Glutamatergic neuron (in vitro differentiated cells): ENCODE data around the gene TTN. TPM values are rescaled to one million over a fixed set of nuclear protein-coding genes. Genes with fewer than 3 reads are reported as not detected.

Experiments used
- DNase-seq: peaks from one replicate; pipeline ENCODE4 v3.0.0; 2022
- H3K27ac Mint-ChIP-seq: one replicate; pipeline ENCODE4 v1.8.0; 2020; ENCODE audit warnings: mild to moderate bottlenecking, mixed read lengths, inconsistent platforms; ENCODE audit not compliant: unreplicated experiment
- H3K27me3 Mint-ChIP-seq: one replicate; pipeline ENCODE4 v1.8.0; 2020; ENCODE audit warnings: mild to moderate bottlenecking, moderate library complexity, mixed read lengths, inconsistent platforms; ENCODE audit not compliant: unreplicated experiment
- H3K36me3 Mint-ChIP-seq: one replicate; pipeline ENCODE4 v1.8.0; 2020; ENCODE audit warnings: mild to moderate bottlenecking, mixed read lengths, inconsistent platforms; ENCODE audit not compliant: unreplicated experiment
- H3K4me1 Mint-ChIP-seq: one replicate; pipeline ENCODE4 v1.8.0; 2020; ENCODE audit warnings: mild to moderate bottlenecking, low read depth, mixed read lengths, inconsistent platforms; ENCODE audit not compliant: unreplicated experiment
- H3K4me3 Mint-ChIP-seq: one replicate; pipeline ENCODE4 v1.8.0; 2020; ENCODE audit warnings: mild to moderate bottlenecking, mixed read lengths, inconsistent platforms; ENCODE audit not compliant: unreplicated experiment
- H3K9me3 Mint-ChIP-seq: one replicate; pipeline ENCODE4 v1.8.0; 2020; ENCODE audit warnings: mild to moderate bottlenecking, moderate library complexity, mixed read lengths, inconsistent platforms; ENCODE audit not compliant: unreplicated experiment
- CTCF ChIP-seq: fragments of 200-600 bp; sonication (generic); IDR thresholded peaks from one replicate; pipeline ENCODE4 v1.5.0; 2021; ENCODE audit not compliant: partially characterized antibody, unreplicated experiment
- total RNA-seq: library from RNA; stranded (reverse); fragmentation: NEBNext Ultra II Directional; extraction: Animal tissue kit (Norgen Biotek cat#: 25700); gene quantifications from one replicate; pipeline ENCODE4 v1.2.1, GENCODE V29; 2021; ENCODE audit not compliant: unreplicated experiment

Gene TTN
- total RNA-seq, 1 donor from 2014 or later = 0.34 TPM

GRCh38 chr2:178498137-178498536 lies 309.1 kb downstream of the TTN start:
- DNase-seq = no peak
- no peak for TF ChIP-seq CTCF
- Mint-ChIP-seq H3K4me3 (peak overlapping the region; percentile 20), H3K27ac (no peak overlapping the region), H3K9me3 (no peaks in the 10 kb centered on the region), H3K27me3 (no peaks in the 10 kb centered on the region), H3K36me3 (no peaks in the 10 kb centered on the region), H3K4me1 (peaks cover 11% of the 10 kb centered on the region)

GRCh38 chr2:178496049-178496448 lies 311.2 kb downstream of the TTN start:
- Mint-ChIP-seq H3K4me3 (no peak overlapping the region), H3K27ac (no peak overlapping the region), H3K4me1 (peaks cover 11% of the 10 kb centered on the region), H3K27me3 (no peaks in the 10 kb centered on the region), H3K9me3 (no peaks in the 10 kb centered on the region), H3K36me3 (no peaks in the 10 kb centered on the region)
- no peak for TF ChIP-seq CTCF
- DNase-seq = no peak

- H3K27ac Mint-ChIP-seq = no peak overlapping the region
- no peak for TF ChIP-seq CTCF
- no peaks in the 10 kb centered on the region for H3K9me3 Mint-ChIP-seq
- H3K4me1 Mint-ChIP-seq = no peaks in the 10 kb centered on the region
- DNase-seq = no peak
- H3K36me3 Mint-ChIP-seq = no peaks in the 10 kb centered on the region
- no peak overlapping the region for H3K4me3 Mint-ChIP-seq
- no peaks in the 10 kb centered on the region for H3K27me3 Mint-ChIP-seq
These were observed 315.6 kb downstream of the TTN start for GRCh38 chr2:178491612-178492011.

GRCh38 chr2:178485356-178485755 lies 321.9 kb downstream of the TTN start:
- peaks cover 19% of the 10 kb centered on the region for H3K4me1 Mint-ChIP-seq
- H3K36me3 Mint-ChIP-seq = no peaks in the 10 kb centered on the region
- H3K9me3 Mint-ChIP-seq = no peaks in the 10 kb centered on the region
- no peak overlapping the region for H3K4me3 Mint-ChIP-seq
- DNase-seq = no peak
- no peak overlapping the region for H3K27ac Mint-ChIP-seq
- no peak for TF ChIP-seq CTCF
- H3K27me3 Mint-ChIP-seq = peaks cover 9% of the 10 kb centered on the region

GRCh38 chr2:178484245-178485041 lies 322.8 kb downstream of the TTN start:
- H3K4me1 Mint-ChIP-seq = peaks cover 19% of the 10 kb centered on the region
- peaks cover 9% of the 10 kb centered on the region for H3K27me3 Mint-ChIP-seq
- TF ChIP-seq CTCF = no peak
- no peak overlapping the region for H3K27ac Mint-ChIP-seq
- no peak overlapping the region for H3K4me3 Mint-ChIP-seq
- H3K36me3 Mint-ChIP-seq = no peaks in the 10 kb centered on the region
- DNase-seq = no peak
- H3K9me3 Mint-ChIP-seq = peaks cover under 1% of the 10 kb centered on the region
